CD4-positive, alpha-beta memory T cell (primary cell): ENCODE data around the gene LZTR1. TPM values are rescaled to one million over a fixed set of nuclear protein-coding genes. Genes with fewer than 3 reads are reported as not detected.

Source experiments
- CTCF ChIA-PET: fragments of 350-600 bp; sonication (Branson Sonifier 250); formaldehyde crosslinking; loops from one replicate; lab custom pipeline; 2021; ENCODE audit warnings: inconsistent platforms; ENCODE audit not compliant: partially characterized antibody; lab: Charles Lee
- POLR2A ChIA-PET: fragments of 350-600 bp; sonication (Branson Sonifier 250); formaldehyde crosslinking; loops from one replicate; lab custom pipeline; 2021; ENCODE audit not compliant: partially characterized antibody; lab: Charles Lee
- DNase-seq, 5 donors: peaks; one replicate each; pipeline versions ENCODE4 v3.0.0 to v3.0.0-alpha.2; 2020 to 2022; ENCODE audit warnings: mixed read lengths in 1 of 5
- H3K27ac ChIP-seq: one replicate; pipeline ENCODE4 v1.7.0; 2013; ENCODE audit warnings: low read depth, low read length
- H3K27me3 ChIP-seq: 2 replicates; pipeline ENCODE4 v1.7.0; 2013; ENCODE audit warnings: mild to moderate bottlenecking, low read length, moderate library complexity; ENCODE audit not compliant: insufficient read depth
- H3K36me3 ChIP-seq: 2 replicates; pipeline ENCODE4 v1.7.0; 2013; ENCODE audit warnings: mild to moderate bottlenecking, low read length, moderate library complexity; ENCODE audit not compliant: insufficient read depth
- H3K4me1 ChIP-seq: 2 replicates; pipeline ENCODE4 v1.7.0; 2013; ENCODE audit warnings: mild to moderate bottlenecking, low read length, moderate library complexity; ENCODE audit not compliant: insufficient read depth
- H3K4me3 ChIP-seq, 2 donors: one replicate each; pipeline ENCODE4 v1.7.0; 2013; ENCODE audit warnings: low read length in 2 of 2, mild to moderate bottlenecking in 1 of 2
- H3K9me3 ChIP-seq, 2 donors: one replicate each; pipeline ENCODE4 v1.7.0; 2013; ENCODE audit warnings: low read length in 2 of 2, control low read depth in 1 of 2; ENCODE audit not compliant: control insufficient read depth in 1 of 2
- H3K27ac Mint-ChIP-seq, 7 donors: one replicate each; pipeline ENCODE4 v1.8.0; 2020 to 2021; ENCODE audit warnings: mixed read lengths in 7 of 7, mild to moderate bottlenecking in 6 of 7, inconsistent platforms in 3 of 7, moderate library complexity in 3 of 7
- H3K27me3 Mint-ChIP-seq, 2 donors: one replicate each; pipeline ENCODE4 v1.8.0; 2020 to 2021; ENCODE audit warnings: mixed read lengths in 2 of 2
- H3K36me3 Mint-ChIP-seq, 2 donors: one replicate each; pipeline ENCODE4 v1.8.0; 2020 to 2021; ENCODE audit warnings: mixed read lengths in 2 of 2, inconsistent platforms in 1 of 2, mild to moderate bottlenecking in 1 of 2
- H3K4me1 Mint-ChIP-seq, 4 donors: one replicate each; pipeline ENCODE4 v1.8.0; 2020 to 2021; ENCODE audit warnings: mixed read lengths in 4 of 4, mild to moderate bottlenecking in 1 of 4
- H3K4me3 Mint-ChIP-seq, 8 donors: one replicate each; pipeline ENCODE4 v1.8.0; 2020 to 2021; ENCODE audit warnings: mixed read lengths in 8 of 8, mild to moderate bottlenecking in 7 of 8, moderate library complexity in 6 of 8, inconsistent platforms in 3 of 8
- H3K9me3 Mint-ChIP-seq, 8 donors: one replicate each; pipeline ENCODE4 v1.8.0; 2020 to 2021; ENCODE audit warnings: mixed read lengths in 8 of 8, mild to moderate bottlenecking in 5 of 8, inconsistent platforms in 3 of 8, moderate library complexity in 1 of 8
- intact Hi-C: fragments of 100-400 bp; cut with micrococcal nuclease; formaldehyde crosslinking; loops from one replicate; pipeline ENCODE4 v1.15.1; 2023
- polyA plus RNA-seq, 2 donors: library from polyadenylated mRNA; unstranded; fragments of 300-500 nt; fragmentation: Illumina TruSeq; gene quantifications; one replicate each; pipeline ENCODE4 v1.2.3, GENCODE V29; 2021
- total RNA-seq, 2 experiments: library from RNA; stranded (reverse); gene quantifications; one replicate each; pipeline ENCODE4 v1.2.3, GENCODE V29; 2021

LZTR1 gene
- total and polyA plus RNA-seq, 4 experiments from 2014 or later: 5.5 to 114 (median 64.8) TPM

DNA sequence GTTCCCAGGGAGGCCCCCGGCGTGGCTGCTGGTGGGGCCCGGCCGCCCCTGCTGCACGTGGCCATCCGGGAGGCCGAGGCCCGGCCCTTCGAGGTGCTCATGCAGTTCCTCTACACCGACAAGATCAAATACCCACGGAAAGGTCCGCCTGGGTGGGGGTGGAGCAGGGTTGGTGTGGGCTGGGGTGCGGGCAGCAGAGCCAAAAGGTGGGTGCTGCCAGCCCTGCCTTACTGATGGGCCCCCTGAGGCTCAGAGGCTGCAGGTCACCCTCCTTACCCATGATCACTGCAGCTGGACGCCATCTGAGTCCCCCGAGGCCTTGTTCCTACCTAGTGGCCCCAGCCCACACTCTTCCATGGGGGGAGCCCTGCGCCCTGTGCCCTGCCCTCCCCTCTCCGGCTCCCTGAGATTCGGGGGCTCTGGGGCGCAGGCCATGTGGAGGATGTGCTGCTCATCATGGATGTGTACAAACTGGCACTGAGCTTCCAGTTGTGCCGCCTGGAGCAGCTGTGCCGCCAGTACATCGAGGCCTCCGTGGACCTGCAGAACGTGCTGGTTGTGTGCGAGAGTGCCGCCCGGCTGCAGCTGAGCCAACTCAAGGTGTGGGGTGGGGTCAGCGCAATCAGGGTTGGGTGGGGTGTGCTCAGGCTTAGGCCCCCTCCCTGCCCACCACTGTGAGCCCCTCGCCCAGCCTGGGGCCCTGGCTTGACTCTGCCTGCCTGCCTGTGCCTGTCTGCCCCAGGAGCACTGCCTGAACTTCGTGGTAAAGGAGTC is 12.2 kb downstream of the LZTR1 start:
- Histone ChIP-seq H3K4me3 (no peak overlapping the region), H3K9me3 (no peaks in the 10 kb centered on the region), H3K4me1 (no peaks in the 10 kb centered on the region), H3K27ac (no peak overlapping the region), H3K36me3 (peaks cover 28% of the 10 kb centered on the region), H3K27me3 (no peaks in the 10 kb centered on the region)
- ChIA-PET POLR2A (interaction anchor here (0.6 kb wide), 1 partner anchor 8 kb away, joined by 3 read pairs; the partner anchor contains the start of gene THAP7), CTCF (no interaction called here)
- Mint-ChIP-seq H3K4me1 (peaks cover 2 to 15% (median 5%) of the 10 kb centered on the region in 4 donors), H3K36me3 (peaks cover 0 to 39% of the 10 kb centered on the region in 2 donors), H3K4me3 (no peak overlapping the region), H3K27me3 (no peaks in the 10 kb centered on the region), H3K9me3 (no peaks in the 10 kb centered on the region), H3K27ac (peak overlapping the region in 1 of 7 donors; percentile 27)
- intact Hi-C loops: no loop called here
- DNase-seq: no peak

- Mint-ChIP-seq H3K27ac (peak overlapping the region in 1 of 7 donors; percentile 27), H3K4me1 (peaks cover 1 to 15% (median 5%) of the 10 kb centered on the region in 4 donors), H3K9me3 (no peaks in the 10 kb centered on the region), H3K4me3 (no peak overlapping the region), H3K36me3 (peaks cover 0 to 39% of the 10 kb centered on the region in 2 donors), H3K27me3 (no peaks in the 10 kb centered on the region)
- intact Hi-C loops: no loop called here
- H3K9me3 ChIP-seq: no peaks in the 10 kb centered on the region
- no peak for DNase-seq
- no peak overlapping the region for H3K27ac ChIP-seq
- H3K4me3 ChIP-seq: no peak overlapping the region
- CTCF ChIA-PET: no interaction called here
- POLR2A ChIA-PET: no interaction called here
- H3K36me3 ChIP-seq: peaks cover 34% of the 10 kb centered on the region
- H3K27me3 ChIP-seq: no peaks in the 10 kb centered on the region
- peaks cover 4% of the 10 kb centered on the region for H3K4me1 ChIP-seq
Measured at GRCh38 chr22:20994902-20995241, 12.8 kb downstream of the LZTR1 start.

GRCh38 chr22:20995329-20996030 is 13.4 kb downstream of the LZTR1 start:
- DNase-seq: no peak
- peak overlapping the region in 2 of 7 donors; percentile 27 to 36 for H3K27ac Mint-ChIP-seq
- Histone ChIP-seq H3K4me1 (peaks cover 10% of the 10 kb centered on the region), H3K4me3 (no peak overlapping the region), H3K36me3 (peaks cover 39% of the 10 kb centered on the region), H3K27ac (no peak overlapping the region), H3K27me3 (no peaks in the 10 kb centered on the region), H3K9me3 (no peaks in the 10 kb centered on the region)
- POLR2A ChIA-PET: interaction anchor here (1.1 kb wide), 1 partner anchor 13 kb away, joined by 4 read pairs; the partner anchor contains the start of gene LZTR1
- H3K9me3 Mint-ChIP-seq: no peaks in the 10 kb centered on the region
- intact Hi-C loops: no loop called here
- CTCF ChIA-PET: no interaction called here
- H3K36me3 Mint-ChIP-seq: peaks cover 0 to 36% of the 10 kb centered on the region in 2 donors
- H3K27me3 Mint-ChIP-seq: no peaks in the 10 kb centered on the region
- peaks cover 1 to 20% (median 5%) of the 10 kb centered on the region in 4 donors for H3K4me1 Mint-ChIP-seq
- no peak overlapping the region for H3K4me3 Mint-ChIP-seq

DNA sequence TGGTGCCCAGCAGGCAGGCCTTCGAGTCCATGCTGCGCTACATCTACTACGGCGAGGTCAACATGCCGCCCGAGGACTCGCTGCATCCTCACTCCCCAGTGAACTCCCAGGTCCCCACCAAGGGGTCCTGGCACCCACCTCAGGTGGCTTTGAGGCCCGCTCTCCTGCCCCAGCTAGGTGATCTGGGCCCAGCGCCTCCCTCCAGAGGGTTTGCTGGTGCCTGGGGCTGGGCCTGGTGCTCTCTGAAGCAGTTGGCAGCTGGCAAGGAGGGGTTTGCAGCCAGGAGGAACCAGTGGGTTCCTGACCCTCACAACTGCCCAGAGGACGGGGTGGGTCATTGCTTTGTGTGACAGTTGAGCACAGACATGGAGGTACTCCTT is 13.9 kb downstream of the LZTR1 start:
- intact Hi-C loops: no loop called here
- Mint-ChIP-seq H3K9me3 (no peaks in the 10 kb centered on the region), H3K4me1 (peaks cover 3 to 25% (median 10%) of the 10 kb centered on the region in 4 donors), H3K4me3 (no peak overlapping the region), H3K27me3 (no peaks in the 10 kb centered on the region), H3K36me3 (peaks cover 0 to 34% of the 10 kb centered on the region in 2 donors), H3K27ac (peak overlapping the region in 2 of 7 donors; percentile 17 to 52)
- Histone ChIP-seq H3K36me3 (peaks cover 40% of the 10 kb centered on the region), H3K4me3 (no peak overlapping the region), H3K4me1 (peaks cover 15% of the 10 kb centered on the region), H3K9me3 (no peaks in the 10 kb centered on the region), H3K27me3 (no peaks in the 10 kb centered on the region), H3K27ac (no peak overlapping the region)
- POLR2A ChIA-PET: interaction anchor here (1.1 kb wide), 1 partner anchor 13 kb away, joined by 4 read pairs; the partner anchor contains the start of gene LZTR1
- CTCF ChIA-PET: no interaction called here
- no peak for DNase-seq

- H3K4me3 ChIP-seq: no peak overlapping the region
- no peaks in the 10 kb centered on the region for H3K27me3 ChIP-seq
- peaks cover 20% of the 10 kb centered on the region for H3K4me1 ChIP-seq
- no peak for DNase-seq
- intact Hi-C loops: no loop called here
- no peak overlapping the region for H3K27ac ChIP-seq
- CTCF ChIA-PET: no interaction called here
- Mint-ChIP-seq H3K4me1 (peaks cover 7 to 34% (median 15%) of the 10 kb centered on the region in 4 donors), H3K27ac (peak overlapping the region in 1 of 7 donors; percentile 68), H3K9me3 (peaks cover 0 to 3% (median 0%) of the 10 kb centered on the region in 8 donors), H3K27me3 (no peaks in the 10 kb centered on the region), H3K4me3 (no peak overlapping the region), H3K36me3 (peaks cover 0 to 41% of the 10 kb centered on the region in 2 donors)
- POLR2A ChIA-PET: interaction anchor here (2.5 kb wide), 1 partner anchor 15 kb away, joined by 11 read pairs; the partner anchor contains the start of gene LZTR1
- H3K9me3 ChIP-seq: no peaks in the 10 kb centered on the region
- H3K36me3 ChIP-seq: peaks cover 34% of the 10 kb centered on the region
Measured at GRCh38 chr22:20996598-20997535, 14.8 kb downstream of the LZTR1 start.

DNA sequence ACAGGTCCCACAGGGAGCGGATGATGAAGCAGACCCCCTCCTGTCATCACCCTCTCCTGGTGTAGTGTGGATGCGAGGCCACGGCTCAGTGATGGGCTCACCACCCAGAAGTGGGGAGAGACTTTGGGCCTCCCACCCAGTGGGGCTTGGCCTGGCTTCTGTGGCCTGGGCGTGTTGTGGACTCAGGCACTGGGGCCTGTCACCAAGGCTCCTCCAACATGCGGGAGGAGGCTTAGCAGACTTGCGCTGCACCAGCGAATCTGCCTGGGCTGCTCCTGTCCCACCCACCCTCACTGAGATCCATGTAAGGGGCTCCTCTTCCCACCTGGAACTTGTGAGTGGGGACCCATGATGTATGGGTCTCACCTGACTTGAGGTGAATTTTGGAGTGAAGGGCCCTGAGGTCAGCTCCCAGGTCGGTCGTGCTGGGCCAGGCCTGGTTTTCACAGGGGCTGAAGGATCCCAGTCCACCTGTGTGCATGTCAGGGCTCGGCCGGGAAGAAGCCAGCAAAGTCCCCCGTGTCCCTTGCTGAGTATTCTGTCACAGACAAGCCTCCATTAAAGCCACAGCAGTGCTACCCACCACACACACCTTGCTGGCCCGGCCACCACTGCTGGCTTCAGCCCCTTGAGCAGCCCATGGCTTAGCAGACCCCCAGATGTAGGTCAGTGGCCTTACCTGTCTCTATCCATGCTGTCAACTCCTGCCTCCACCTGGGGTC is 15.6 kb downstream of the LZTR1 start:
- Histone ChIP-seq H3K36me3 (peaks cover 25% of the 10 kb centered on the region), H3K27ac (no peak overlapping the region), H3K27me3 (no peaks in the 10 kb centered on the region), H3K4me3 (no peak overlapping the region), H3K4me1 (peaks cover 21% of the 10 kb centered on the region), H3K9me3 (no peaks in the 10 kb centered on the region)
- intact Hi-C loops: no loop called here
- Mint-ChIP-seq H3K4me1 (peaks cover 9 to 42% (median 16%) of the 10 kb centered on the region in 4 donors), H3K36me3 (peaks cover 0 to 43% of the 10 kb centered on the region in 2 donors), H3K27ac (peak overlapping the region in 3 of 7 donors; percentile 36 to 68 (median 66)), H3K9me3 (peaks cover 0 to 3% (median 0%) of the 10 kb centered on the region in 8 donors), H3K27me3 (no peaks in the 10 kb centered on the region), H3K4me3 (no peak overlapping the region)
- no peak for DNase-seq
- ChIA-PET CTCF (no interaction called here), POLR2A (interaction anchor here (2.5 kb wide), 1 partner anchor 16 kb away, joined by 11 read pairs; the partner anchor contains the start of gene LZTR1)
